Hematopoietic multipotent progenitor cell (in vitro differentiated cells): ENCODE measurements around the gene LMAN1. TPM values are rescaled to one million over a fixed set of nuclear protein-coding genes. Genes with fewer than 3 reads are reported as not detected.

ENCODE experiments used
- DNase-seq, 3 donors: peaks; one replicate each; pipeline ENCODE4 v3.0.0-alpha.2; 2011 to 2015; ENCODE audit warnings: low read depth in 2 of 3, low spot score in 2 of 3
- total RNA-seq: library from RNA; depleted of rRNA; stranded (reverse); fragments of >200 nt; gene quantifications from one replicate; pipeline ENCODE4 v1.2.3, GENCODE V29; 2012

LMAN1 gene, protein sequence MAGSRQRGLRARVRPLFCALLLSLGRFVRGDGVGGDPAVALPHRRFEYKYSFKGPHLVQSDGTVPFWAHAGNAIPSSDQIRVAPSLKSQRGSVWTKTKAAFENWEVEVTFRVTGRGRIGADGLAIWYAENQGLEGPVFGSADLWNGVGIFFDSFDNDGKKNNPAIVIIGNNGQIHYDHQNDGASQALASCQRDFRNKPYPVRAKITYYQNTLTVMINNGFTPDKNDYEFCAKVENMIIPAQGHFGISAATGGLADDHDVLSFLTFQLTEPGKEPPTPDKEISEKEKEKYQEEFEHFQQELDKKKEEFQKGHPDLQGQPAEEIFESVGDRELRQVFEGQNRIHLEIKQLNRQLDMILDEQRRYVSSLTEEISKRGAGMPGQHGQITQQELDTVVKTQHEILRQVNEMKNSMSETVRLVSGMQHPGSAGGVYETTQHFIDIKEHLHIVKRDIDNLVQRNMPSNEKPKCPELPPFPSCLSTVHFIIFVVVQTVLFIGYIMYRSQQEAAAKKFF
- 53.3 TPM for total RNA-seq

DNA sequence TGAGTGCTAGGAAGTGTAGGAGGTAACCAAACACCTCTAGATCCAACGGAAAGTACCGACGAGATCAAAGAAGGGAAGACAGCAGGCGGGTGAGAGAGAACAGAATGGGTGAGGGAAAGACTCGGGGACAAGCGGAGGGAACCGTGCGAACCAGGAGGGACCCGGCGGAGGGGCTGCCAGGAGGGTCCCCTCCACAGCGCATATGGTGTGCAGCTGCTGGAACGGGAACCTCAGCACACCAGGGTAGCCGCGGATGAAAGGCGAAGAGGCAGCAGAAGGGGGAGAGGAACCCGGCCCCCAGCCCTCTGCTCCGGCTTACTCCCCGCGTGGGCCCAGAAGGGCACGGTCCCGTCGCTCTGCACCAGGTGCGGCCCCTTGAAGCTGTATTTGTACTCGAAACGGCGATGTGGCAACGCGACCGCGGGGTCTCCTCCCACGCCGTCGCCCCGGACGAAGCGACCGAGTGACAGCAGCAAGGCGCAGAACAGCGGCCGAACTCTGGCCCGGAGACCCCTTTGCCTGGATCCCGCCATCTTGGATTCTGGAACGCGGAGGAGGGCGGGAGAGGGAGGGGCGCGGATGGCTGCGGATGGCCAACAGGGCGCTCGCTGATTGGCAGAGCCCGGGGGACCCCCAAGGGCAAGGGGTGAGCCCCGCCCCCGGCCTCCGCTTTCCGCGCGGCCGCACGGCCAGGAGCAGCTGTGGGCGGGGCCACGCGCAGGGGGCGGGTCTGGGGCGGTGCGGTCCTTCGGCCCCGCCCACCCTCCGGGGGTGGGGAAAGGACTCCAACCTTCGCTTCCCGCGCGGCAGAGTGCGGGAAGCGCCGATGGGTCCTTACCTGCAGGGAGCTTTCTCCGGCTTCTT, at the start of gene LMAN1:
LMAN1 (minus strand) TSS at position 554 of the 864 bp plus-strand sequence; CDS start at position 533, 21 bp downstream.
- peak; percentile 80 to 95 (median 95) for DNase-seq

DNA sequence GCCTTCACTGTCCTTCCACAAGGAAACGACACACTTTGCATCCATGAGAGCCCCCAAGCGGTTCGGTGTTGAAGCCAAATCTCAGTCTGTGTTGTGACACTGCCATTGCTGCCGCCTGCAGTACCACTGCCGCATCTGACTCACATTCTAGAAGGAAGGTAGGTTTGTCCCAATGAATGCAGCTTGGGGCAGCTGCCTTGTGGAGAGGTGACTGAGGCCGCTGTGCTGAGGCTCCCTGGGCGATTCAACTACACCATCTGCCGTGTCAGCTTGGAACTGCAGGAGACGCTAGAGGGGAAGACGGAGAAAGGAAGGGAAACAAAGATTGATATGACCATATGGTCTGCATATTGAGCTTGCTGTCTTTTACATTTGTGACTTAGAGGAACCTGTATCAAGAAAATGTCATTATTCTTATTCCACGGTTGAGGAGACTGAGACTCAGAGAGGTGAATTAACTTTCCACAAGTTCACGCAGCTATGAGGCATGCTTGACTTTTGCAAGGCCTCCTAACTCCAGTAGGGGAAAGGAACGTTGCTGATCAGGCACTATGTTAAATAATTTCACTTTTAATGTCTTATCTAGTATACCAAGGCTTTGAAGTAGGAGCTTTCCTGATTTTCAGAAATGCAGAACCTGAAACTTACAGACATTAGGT, 43.5 kb upstream of the LMAN1 start:
- peak; percentile 38 to 93 (median 84) for DNase-seq

DNA sequence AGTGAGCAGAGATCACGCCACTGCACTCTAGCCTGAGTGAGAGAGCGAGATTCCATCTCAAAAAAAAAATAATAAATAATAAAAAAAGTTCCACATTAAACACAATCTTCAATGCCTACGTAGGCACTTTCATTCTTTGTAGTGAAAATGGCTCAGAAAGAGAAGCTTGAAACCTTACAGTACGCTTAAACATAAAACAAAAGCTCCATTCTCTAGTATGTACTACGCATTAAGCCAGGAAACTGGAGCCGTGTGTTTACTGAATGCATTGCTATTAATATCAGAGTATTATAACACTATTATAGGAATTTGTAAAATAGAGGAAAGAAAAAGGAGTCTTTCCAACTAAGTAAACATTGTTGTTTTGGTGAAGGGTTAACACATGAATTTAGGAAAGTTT, 41.3 kb upstream of the LMAN1 start:
- no peak for DNase-seq

DNA sequence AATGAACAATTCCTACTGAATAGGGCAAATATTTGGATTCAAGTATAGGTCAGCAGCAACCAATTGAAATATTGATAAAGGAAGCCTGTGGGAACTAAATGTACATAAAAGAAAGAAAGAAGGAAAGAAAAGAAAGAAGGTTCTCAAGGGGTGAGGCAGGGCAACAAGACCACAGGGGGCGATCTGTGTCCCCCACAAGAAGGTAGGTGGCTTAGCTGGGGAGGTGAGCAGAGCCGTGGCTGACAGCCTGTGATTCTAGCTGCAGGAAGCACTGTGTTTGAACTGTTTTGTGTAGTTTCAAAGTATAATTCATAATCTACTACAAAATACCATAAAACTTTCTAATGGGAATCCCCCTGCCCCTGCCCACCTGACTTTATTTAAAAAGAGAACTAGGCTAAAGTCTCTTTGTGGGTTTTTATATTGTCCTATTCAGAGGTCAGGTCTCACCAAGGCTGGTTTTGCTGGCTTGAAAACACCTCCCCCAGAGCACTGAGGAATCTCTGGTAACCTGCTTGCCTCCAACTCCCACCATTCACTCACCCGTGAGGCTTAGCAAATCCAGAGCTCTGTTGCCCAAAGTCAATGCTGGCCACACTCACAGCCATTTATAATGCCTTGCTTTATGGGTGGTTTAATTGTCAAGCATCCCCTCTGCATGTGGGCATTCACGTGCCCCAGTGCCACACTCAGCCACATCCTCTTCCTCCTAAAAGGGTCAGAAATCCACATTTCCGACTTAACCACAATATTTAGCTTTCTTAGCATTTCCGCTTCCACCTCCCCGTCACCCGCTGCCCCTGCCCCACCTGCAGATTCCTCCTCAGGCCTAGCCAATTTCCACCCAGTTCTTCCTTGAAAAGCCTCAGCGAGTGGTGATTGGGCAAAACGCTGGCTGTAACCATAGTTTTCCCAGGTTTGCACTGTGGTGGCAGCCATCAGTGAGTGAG, 36.4 kb upstream of the LMAN1 start:
- DNase-seq: peak in 1 of 3 donors; percentile 28

DNA sequence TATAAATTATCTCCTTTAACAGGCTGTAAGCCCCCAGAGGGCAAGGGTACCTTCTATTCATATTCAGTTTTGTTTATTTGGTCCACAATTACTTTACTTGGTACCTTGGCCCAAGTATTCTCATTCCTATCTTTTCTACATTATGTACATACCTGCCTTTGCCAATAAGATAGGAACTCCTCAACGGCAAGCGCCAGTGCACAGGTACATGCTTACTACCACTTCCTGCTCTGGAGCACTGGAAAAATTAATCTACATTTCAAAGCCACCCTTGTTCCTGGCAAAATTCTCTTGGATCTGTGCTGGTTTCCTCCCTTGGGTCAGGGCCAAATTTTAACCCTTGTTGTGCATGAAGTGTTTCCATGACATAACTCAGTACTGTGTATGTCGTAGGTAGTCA, 34.3 kb upstream of the LMAN1 start:
- DNase-seq: no peak

DNA sequence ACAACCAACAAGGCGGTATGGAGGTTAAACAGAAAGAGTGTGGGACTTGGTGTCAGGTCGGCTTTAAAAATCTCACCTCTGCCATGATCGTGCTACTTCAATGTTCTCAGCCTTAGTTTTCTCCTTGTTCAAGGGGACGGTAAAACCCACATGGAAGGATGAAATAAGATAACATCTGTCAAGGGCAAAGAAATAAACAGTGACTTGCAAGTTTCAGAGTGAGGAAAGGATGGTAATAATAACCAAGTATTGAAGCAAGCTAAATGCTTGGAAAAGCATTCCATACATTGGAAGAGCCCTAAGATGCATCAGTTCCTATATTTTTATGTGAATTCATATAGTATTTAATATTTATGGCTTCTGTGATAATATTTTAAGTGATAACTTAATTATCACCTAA, 29.8 kb upstream of the LMAN1 start:
- DNase-seq: no peak

DNA sequence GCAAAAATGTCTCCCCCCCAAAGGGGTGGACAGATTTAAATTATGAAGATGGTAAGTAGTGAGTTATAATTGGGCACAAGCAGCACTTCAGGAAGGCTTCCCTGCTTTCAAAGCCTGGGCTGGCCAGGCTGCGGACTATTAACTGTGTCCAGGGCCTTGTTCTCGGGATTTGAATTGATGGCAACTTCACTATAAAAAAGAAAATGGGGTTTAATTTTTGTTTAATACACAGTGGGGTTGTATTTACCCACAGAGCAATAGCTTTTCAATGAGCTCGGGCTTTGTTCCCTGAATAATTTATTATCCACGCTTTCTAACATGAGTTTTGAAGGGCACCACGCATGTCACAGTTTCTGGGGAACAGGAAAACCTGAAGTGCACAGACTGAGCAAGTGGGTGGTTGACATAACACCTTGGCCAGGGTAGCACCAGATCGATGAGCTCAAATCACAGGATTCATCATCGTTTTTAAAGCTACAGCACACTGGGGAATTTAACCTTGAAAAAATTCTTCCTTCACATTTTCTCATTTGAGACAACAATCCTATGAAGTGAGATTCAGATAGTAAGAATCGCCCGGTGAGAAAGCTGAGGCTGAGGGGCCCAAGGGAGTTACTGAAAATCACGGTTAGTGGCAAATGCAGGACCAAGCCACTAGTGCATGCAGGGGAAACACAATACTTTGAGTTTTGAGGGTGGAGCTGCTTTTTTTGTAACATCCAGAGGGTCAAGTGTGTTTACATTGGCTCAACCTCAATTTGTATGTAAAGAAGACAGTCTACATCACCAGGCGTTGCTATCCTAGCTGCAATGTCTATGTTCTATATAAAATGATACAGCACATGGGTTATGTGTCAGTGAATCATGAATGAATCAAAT, 28.9 kb upstream of the LMAN1 start:
- no peak for DNase-seq

DNA sequence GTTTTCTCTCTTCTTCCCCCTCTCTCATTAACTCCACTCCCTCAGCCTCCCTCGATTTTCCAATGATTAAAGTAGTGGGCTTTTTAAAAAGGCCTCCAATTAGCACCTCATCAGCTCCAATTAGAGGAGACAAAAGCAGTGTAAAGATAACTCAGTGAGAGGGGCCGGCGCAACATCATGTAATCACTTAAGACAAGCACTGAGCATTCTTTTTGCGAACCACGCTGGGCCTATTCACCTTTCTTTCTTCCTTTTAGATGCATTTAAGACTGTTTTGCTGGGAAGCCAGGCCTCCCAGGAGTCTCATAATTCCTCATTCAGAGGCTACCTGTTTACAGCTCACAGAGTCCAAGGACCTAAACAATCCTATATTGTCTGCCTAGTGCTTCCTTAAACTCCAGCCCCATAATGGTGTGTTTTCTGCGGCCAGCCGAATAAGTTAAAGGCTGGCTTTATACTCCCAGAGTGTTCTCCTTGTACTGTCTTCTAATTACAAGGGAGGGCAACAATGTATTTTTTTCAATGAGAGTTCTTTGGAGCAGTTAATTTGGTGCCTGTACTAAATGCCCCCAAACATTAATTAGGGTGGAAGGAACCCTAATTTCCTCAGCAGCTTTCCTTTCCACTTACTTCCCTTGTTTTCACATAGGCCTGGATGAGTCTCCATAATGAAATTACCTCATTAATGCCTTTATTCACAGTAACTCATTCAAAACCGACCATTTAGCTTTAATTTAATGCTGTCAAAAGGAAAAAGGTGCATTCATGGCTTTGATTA, 28.0 kb upstream of the LMAN1 start:
- DNase-seq: no peak

DNA sequence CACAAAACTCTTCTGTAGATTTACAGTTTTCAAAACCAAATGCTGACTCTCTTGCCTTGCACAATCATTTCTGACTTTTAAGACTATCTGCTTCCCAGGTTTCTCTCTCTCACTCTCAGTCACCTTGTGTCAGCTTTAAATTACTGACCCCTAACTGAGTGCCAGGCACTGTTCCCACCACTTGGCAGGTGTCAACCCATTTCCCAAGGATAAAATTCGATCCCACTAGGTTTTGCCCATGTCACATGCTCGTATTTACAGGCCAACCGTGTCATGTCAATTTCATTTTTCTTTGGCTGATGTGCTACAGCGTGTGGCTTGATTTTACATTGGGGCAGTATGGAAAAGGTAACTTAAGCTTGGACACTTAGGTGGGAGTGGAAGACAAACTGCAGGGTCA, 26.1 kb upstream of the LMAN1 start:
- no peak for DNase-seq

DNA sequence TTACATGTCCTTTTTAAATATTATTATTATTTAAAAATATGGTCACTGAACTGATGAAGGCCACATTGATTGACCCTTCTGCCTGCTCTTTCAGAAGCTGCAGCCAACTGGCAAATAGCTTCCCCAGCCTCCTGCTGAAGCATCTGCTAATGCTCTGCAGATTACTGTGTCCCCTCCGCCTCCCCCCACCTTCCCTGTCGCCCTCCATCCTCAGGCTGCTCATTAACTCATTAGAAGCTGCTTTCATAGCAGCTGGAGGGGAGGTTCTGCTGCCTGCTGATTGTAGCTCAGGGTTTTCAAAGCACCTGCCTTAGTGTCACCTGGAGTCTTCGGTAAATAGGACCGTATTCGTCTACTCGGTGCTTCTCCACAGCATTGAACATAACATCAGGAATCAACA, 24.8 kb upstream of the LMAN1 start:
- DNase-seq: no peak

DNA sequence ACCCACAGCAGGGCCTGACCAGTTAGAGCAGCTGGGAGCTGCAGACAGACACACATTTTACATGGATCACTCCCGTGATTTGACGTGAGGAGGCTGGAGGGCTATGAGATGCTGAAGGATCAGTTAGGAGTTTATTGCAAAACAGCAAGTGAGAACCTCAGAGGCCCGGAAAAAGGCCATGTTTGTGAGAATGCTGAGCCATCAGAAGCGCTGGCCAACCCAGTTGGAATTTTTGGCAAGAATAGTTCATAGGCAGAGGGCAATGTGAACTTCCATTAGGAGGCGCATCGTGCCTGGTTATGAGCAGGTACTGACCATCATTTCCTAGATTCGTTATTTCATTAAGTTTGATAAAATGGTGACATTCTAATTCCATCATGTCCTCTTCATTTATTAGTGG, 23.3 kb upstream of the LMAN1 start:
- DNase-seq: no peak

DNA sequence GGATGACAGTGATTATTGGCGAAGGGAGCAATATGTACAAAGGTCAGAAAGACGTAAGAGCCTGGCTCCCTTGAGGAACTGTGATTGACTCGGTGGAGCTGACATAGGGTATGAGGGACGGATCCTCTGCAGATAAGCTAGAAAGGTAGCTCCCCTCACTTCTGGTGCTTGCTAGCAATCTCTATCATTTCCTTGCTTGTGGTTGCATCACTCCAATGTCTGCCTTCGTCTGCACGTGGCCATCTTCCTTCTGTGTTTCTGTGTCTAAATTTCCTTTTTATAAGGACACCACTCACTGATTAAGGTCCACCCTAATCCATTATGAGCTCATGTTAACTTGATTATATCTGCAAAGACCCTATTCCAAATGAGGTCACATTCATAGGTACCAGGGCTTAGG, 22.9 kb upstream of the LMAN1 start:
- DNase-seq: no peak

DNA sequence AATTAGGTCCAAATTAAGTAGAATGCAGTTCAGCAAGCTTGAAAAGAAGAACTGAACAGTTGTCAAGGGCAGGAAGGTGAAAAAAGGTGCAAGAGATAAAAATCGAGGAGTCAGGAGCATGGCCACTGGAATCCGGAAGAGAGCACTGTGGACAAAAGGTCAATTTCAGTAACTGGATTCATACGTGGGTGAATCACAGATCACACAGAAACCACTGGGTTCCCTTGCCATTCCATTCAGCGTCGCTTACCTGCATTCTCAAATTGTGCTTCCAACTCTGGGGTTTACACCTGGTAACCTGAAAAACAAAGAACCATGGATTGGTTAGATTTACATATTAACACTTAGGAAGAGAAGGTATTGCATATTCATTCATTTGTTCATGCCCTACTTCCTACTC, 21.6 kb upstream of the LMAN1 start:
- no peak for DNase-seq

DNA sequence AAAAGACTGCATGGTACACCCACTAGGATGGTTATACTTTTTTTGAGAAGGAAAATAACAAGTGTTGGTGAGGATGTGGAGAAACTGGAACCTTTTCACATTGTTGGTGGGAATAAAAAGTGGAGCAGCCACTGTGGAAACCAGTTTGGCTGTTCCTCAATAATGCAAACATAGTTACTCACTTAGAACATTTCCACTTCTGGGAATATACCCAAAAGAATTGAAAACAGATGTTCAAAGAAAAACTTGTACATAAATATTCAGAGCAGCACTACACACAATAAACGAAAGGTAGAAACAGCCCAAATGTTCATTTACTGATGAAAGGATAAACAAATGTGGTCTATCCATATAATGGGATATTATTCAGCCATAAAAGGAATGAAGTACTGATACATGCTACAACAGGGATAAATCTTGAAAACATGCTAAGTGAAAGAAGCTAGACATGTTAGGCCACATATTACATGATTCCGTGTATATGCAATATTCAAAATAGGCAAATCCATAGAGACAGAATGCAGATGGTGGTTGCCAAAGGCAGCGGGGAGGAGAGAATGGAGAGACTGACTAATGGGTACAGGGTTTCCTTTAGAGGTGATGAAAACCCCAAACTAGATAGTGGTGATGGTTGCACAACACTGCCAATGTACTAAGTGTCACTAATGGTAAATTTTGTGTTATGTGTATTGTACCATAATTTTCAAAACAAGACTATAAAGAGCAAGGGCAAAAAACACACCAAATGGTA, 20.9 kb upstream of the LMAN1 start:
- no peak for DNase-seq

DNA sequence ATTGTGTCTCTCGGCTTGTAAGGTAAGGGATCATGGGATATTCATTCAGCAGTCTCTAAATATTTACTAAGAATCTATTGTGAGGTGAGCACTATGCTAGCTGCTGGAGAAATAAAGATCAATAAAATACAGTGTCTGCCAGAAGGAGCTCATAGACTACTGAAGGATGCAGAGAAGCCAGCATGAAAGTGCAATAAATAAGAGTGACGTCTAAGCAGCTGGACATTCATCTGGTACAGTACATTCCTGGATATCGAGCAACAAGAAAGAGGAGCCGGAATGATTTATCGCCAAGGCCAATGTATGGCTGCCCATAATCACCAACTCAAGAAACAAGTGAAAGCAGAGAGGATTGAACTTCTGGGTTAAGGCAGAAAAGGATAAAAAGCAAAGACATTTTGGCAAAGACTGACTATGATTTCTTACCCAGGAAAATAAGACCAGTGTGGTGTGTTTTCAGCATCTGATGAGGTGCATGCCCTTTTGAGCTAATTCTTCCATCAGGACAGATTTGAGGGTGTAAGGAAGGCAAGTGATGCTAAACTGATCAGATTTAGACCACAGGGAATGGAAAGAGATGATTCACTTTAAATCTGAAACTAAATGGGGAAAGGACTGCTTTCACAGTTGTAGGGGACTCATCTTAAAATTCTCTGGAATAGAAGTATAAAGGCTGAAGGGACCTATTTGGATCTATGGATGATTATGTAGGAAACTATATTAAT, 18.7 kb upstream of the LMAN1 start:
- no peak for DNase-seq

DNA sequence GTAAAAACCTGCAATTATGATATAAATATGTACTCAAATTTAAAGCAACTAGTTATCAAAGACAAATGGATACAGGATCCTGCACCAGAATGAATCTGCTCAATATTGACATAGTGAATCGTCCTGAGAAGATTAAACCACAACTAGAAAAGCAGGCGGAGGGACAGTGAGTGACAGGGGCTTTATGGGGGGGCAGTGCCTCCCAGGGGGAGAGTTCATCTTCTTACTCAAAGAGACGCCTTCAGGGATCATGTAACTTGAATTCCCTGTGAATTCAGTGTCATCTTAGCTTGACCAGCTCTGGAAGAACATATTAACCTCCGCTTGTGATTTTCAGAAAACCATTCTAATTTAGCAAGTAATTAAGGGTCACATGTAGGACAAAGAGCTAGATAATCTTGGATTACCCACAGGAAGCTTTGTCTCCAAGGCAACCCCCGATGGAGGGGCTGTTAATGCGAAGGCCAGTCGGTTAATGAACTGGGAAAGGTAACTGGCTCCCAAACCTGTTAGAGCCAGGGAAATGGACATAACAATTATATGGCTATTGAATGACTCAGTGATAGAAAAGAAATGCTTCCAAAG, 17.4 kb upstream of the LMAN1 start:
- DNase-seq: no peak

DNA sequence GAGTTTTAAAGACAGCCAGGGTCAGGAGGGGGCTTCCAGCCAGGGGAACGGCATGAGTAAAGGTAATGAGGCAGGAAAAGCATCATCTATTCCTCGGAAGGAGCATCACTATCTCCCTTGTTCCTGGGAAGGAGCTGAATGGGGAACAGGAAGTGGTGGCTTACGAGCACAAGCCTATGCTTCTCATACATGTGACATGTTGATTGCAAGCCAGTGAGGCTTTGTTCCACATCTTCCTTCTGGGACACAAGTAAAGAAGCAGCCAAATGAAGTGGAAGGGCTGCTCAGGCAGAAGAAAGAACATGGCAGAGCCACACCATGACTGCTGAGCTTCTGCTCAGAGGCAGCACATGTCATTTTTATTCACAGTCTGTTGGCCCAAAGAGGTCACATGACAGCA, 15.1 kb upstream of the LMAN1 start:
- no peak for DNase-seq
